ENCODE results near the gene SRRM4.
"Not testable (repeated sequence)": the region's sequence is repeated elsewhere in the genome, so short reads cannot be mapped to it uniquely, and the experiment has no call there.

SRRM4 gene

DNA sequence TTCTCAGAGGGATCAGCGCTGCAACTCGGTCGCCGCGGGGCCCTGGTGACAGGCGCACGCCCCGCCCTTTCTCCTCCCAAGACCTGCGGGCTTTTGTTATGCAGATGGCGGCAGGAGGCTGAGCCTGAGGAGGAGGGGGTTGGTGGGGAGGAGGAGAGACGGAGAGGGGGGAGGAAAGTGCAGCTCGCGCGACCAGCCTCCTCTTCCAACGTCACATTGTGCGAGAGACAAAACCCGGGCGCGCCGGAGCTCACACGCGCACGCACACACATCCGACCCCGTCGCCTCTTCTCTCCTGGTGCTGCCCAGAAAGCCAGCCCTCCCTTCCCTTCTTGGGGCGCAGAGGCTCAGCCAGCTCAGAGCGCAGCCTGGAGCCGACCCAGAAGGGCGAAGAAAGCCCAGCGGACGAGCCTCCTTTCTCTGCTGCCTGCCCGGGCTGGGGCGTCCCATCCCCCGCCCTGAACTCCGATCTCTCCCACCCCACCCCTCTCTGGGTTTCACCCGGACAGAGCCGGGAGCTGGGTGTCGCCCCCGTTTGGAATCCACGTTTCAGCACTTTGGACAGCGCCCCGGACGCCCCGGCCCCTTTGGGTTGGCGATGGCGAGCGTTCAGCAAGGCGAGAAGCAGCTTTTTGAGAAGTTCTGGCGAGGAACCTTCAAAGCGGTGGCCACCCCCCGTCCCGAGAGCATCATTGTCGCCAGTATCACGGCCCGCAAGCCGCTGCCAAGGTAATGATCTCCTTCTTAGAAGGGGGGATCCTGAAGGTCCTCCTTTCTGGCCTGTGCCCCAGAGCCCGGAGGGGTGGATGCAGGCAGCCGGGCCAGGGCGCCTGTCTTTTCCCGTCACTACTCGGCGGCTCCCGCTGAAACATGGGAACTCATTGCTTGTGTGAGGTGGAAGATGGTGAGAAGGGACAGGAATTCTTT, at the start of gene SRRM4:
SRRM4 (plus strand) TSS at position 257 of the 927 bp plus-strand sequence; CDS start at position 599, 342 bp downstream.
- no peak for DNase-seq (ENCODE audit: low read depth)

- no peak for DNase-seq (ENCODE audit: low read depth)
These were observed 35.1 kb upstream of the SRRM4 start for GRCh38 chr12:118946256-118946655.

- DNase-seq (ENCODE audit: low read depth) = no peak
These were observed 22.8 kb upstream of the SRRM4 start for GRCh38 chr12:118958520-118958919.

- no peak for DNase-seq (ENCODE audit: low read depth)
These were observed 22.0 kb upstream of the SRRM4 start for GRCh38 chr12:118959348-118959747.

DNA sequence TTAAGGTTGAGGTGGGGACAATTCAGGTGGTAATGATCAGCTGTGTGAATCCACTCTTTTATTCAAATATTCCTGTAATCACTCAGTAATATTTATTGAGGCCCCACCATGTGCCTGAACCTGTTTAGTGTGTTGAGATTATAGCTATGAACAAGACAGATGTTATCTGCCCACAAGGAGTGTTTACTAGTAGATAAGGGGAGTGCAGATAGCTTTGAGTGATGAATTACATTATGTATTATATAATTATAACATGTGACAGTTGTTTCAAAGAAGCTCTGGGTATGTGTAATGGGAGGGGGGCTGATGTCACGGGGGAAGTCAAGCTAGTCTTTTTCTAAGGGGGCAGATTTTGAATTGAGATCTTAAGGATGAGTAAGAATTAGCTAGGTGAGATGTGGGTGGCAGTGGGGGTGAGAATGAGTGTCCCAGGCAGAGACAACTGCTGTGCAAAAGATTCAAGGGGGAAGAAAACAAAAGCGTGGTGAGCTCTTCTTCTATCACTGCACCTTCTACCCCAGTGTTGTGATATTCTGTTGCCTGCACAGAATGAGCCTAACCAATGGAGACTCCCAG, 21.3 kb upstream of the SRRM4 start:
- no peak for DNase-seq (ENCODE audit: low read depth)

GRCh38 chr12:118960865-118961264, 20.5 kb upstream of the SRRM4 start:
- no peak for DNase-seq (ENCODE audit: low read depth)

DNA sequence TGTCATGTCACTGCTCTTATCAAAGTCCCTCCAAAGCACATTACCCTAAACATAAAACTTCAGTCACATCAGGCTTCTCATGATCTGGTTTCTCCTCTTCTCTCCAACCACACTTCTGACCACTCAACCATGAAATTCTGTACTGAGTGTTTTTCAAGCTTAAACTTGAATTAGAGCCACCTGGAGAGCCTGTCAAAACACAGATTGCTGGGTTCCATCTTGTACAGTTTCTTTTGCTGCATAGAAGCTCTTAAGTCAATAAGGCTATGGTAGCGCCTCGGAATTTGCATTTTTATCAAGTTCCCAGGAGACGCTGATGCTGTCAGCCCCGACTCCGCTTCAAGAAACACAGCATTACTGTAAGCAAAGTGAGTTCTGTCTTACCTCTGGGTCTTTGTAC, 16.4 kb upstream of the SRRM4 start:
- DNase-seq (ENCODE audit: low read depth) = no peak

DNA sequence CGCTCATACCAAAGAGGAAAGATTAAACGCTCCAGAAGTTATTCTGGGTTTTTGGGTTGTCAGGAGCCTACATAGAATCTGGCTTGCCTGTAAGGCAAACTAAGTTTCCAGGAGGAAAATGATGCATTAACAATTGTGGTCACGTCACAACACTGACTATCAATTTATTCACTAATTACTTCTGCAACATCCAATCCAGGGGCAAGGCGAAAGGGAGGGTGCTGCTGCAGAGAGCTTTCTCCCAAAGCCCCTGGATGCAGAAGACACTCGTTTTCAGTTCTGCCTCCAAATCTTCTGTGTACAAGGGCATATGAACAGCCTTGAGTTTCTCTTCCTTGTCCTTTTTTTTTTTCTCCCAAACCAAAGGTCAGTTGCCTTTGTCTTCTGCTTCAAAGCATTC, 10.5 kb upstream of the SRRM4 start:
- DNase-seq (ENCODE audit: low read depth) = no peak

DNA sequence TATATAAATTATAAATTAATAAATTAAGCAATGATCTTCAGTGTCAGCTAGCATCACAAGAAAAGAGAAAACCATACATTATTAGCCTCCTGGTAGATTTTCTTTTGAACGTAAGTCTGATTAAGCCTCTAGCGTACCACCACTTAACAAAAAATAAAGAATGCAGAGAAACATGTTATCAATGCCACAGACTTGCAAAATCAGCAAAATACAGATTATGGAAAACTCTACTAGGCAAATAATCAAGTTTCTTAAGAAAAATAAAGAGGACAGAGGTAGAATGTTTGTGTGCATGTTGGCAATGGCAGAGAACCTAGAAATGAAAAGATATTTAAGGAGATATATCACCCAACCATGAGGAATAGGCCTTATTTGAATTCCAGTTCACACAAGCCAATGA, 8.4 kb upstream of the SRRM4 start:
- DNase-seq (ENCODE audit: low read depth) = no peak

- no peak for DNase-seq (ENCODE audit: low read depth)
These were observed 1.5 kb upstream of the SRRM4 start for GRCh38 chr12:118979763-118980406.

DNA sequence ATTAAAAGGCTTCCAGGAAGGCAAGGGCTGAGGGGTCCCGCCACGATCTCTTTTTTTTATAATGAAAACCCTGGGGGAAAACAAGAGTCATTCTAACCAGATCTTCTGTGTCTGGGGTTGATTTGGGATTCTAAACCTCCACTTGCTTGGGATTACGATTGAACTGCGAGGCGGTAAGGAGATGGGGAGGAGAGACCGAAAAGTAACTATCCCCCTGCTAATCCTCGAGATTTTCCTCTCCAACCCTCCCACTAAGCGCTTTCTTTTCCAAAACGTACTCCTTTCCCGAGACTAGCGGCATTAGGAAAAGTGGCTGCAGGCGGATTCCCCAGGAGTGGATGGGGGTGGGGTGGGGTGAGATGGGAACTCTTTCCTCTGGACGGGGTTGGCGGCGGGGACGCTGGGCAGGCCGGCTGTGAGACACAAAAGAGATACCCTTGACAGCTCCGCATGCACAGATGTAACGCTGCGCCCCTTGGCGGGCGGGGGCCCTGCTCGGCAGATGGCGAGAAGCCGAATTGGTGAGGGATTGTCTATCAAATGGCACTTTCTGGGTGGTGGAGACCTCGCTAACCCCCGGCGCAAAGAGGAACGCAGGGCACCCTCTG, 830 bp upstream of the SRRM4 start:
- DNase-seq (ENCODE audit: low read depth) = no peak

- DNase-seq (ENCODE audit: low read depth) = no peak
These were observed 961 bp downstream of the SRRM4 start for GRCh38 chr12:118982302-118982701.

- no peak for DNase-seq (ENCODE audit: low read depth)
These were observed 1.8 kb downstream of the SRRM4 start for GRCh38 chr12:118982984-118983761.

GRCh38 chr12:118984161-118984943, 3.0 kb downstream of the SRRM4 start:
- no peak for DNase-seq (ENCODE audit: low read depth)

GRCh38 chr12:118986050-118986449, 4.7 kb downstream of the SRRM4 start:
- no peak for DNase-seq (ENCODE audit: low read depth)

GRCh38 chr12:118999107-118999506, 17.8 kb downstream of the SRRM4 start:
- DNase-seq (ENCODE audit: low read depth) = no peak

GRCh38 chr12:119005085-119005484, 23.7 kb downstream of the SRRM4 start:
- no peak for DNase-seq (ENCODE audit: low read depth)

DNA sequence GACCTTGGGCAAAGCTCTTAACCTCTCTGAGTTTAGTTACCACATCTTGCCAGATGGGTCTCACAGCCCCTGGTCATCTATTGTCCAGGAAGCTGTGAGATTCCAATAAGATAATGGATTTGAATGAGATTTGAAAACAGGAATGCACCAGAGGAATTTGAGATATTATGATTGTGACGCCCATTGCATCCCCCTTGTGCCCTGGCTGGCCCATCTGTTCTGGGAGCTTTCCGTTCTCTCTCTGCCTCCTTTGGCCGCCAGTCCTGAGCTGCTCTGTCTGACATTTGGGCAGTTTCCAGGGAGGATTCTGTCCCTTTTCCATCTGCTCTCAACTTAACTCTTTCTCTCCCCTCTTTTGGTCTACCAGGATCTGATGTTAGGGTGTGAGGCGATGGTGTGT, 24.6 kb downstream of the SRRM4 start:
- no peak for DNase-seq (ENCODE audit: low read depth)

- no peak for DNase-seq (ENCODE audit: low read depth)
These were observed 25.4 kb downstream of the SRRM4 start for GRCh38 chr12:119006746-119007145.

DNA sequence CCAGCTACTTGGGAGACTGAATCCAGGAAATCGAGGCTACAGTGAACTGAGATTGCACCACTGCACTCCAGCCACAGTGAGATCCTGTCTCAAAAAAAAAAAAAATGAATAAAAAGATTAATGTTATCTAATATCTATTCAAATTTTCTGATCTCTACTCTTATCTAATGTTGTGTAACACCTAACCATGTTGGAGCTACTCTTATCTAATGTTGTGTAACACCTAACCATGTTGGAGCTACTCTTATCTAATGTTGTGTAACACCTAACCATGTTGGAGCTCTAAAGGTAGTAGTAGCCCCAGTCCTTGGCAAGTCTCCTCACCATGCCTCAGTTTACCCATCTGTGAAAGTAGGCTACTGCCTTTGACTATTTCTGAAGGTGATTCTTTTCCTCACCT, 26.9 kb downstream of the SRRM4 start:
- DNase-seq (ENCODE audit: low read depth) = not testable (repeated sequence)

DNA sequence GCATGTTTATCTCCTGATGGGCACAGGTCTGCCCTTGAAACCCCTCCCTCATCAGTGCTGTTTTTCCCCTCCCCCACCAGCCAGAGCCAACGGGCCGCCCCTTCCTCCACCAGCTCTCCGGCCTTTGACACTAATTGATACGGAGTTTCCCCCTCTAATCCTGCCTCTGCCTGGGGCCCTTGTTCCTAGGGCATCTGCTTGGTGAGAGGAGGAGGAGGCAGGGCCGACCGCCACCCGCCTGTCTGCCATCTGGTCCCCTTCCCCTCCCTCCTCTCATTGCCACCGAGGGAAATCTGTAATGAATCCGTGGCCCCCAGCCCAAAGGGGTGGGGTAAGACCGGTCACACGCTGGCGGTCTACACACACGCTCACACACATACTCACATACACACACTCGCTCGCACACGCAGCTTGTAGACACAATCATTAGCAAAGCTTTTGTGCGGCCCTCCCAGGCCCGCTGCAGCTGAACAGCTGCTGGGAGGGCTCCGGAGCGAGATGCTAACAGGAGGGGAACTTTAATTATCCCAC, 27.4 kb downstream of the SRRM4 start:
- no peak for DNase-seq (ENCODE audit: low read depth)
